Activated CD4-positive, alpha-beta T cell treated with anti-CD3 and anti-CD28 coated beads, Interleukin-2, amount 50 U/mL, for 48 hours (primary cell): ENCODE measurements around the gene ONECUT3.
"Not testable (repeated sequence)": the region's sequence is repeated elsewhere in the genome, so short reads cannot be mapped to it uniquely, and the experiment has no call there.

ENCODE experiments used
- DNase-seq, 2 experiments: peaks; one replicate each; pipeline ENCODE4 v3.0.0-alpha.2; 2020

Gene ONECUT3

GRCh38 chr19:1756705-1757465 is 3.6 kb downstream of the ONECUT3 start:
- DNase-seq = no peak

- DNase-seq = no peak
Measured at GRCh38 chr19:1757468-1758230, 4.3 kb downstream of the ONECUT3 start.

- no peak for DNase-seq
Measured at GRCh38 chr19:1758231-1758577, 4.9 kb downstream of the ONECUT3 start.

- no peak for DNase-seq
Measured at GRCh38 chr19:1758959-1759903, 5.9 kb downstream of the ONECUT3 start.

GRCh38 chr19:1760020-1760419 is 6.7 kb downstream of the ONECUT3 start:
- no peak for DNase-seq

- DNase-seq = not testable (repeated sequence)
Measured at GRCh38 chr19:1760786-1761527, 7.7 kb downstream of the ONECUT3 start.

- no peak for DNase-seq
Measured at GRCh38 chr19:1761528-1762242, 8.4 kb downstream of the ONECUT3 start.

GRCh38 chr19:1762243-1763117 is 9.2 kb downstream of the ONECUT3 start:
- DNase-seq = no peak

- DNase-seq = no peak
Measured at GRCh38 chr19:1763648-1764639, 10.6 kb downstream of the ONECUT3 start.

GRCh38 chr19:1764729-1765128 is 11.4 kb downstream of the ONECUT3 start:
- no peak for DNase-seq

- no peak for DNase-seq
Measured at GRCh38 chr19:1765232-1765903, 12.1 kb downstream of the ONECUT3 start.

- no peak for DNase-seq
Measured at GRCh38 chr19:1765904-1766799, 12.8 kb downstream of the ONECUT3 start.

GRCh38 chr19:1766800-1767352 is 13.6 kb downstream of the ONECUT3 start:
- DNase-seq = no peak

- DNase-seq = peak; percentile 64 to 70
Measured at GRCh38 chr19:1767464-1767933, 14.2 kb downstream of the ONECUT3 start.

- DNase-seq = peak in 1 of 2 experiments; percentile 37
Measured at GRCh38 chr19:1768248-1768647, 14.9 kb downstream of the ONECUT3 start.

- DNase-seq = no peak
Measured at GRCh38 chr19:1768918-1769644, 15.8 kb downstream of the ONECUT3 start.

GRCh38 chr19:1769645-1769985 is 16.3 kb downstream of the ONECUT3 start:
- no peak for DNase-seq
